Measurements from ENCODE around the gene SAP30BP.

Gene SAP30BP

DNA sequence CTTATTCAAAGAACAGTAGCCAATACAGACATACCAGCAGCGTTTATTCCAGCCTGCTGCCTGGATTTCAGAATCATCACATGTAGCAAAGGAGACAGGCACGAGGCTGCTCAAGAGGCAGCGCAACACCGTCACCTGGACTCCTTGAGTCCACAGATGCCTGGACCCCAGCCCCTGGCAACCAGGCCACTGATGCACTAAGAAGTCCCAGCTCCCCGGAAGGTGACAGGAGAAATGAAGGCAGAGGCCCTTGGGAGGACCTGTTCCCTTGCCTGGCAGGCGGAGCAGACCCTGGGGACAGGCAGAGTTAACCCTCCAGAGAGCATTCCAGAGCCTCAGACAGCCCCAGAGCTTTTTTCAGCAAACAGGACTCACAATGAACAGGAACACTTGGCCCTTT lies 17.5 kb upstream of the SAP30BP start:
- DNase-seq (ENCODE audit: low read depth): no peak

DNA sequence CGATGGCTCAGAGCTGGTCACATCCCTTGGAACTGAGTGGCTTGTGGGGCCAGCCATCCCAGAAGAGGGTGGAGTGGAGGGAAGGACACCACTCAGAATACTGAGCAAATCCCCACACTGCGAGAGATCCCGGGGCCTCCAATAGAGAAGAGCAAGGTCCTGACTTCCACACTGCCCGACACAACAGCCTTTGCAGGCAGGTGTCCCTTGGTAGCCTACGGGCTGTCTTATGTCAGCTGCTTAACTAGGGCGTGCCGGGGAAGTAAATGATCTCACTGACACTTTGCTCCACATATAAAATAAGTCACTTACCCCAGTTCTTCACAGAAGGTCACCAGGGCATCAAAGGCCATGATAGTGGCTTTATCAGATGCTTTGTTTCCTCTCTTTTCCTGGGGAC lies 16.3 kb upstream of the SAP30BP start:
- no peak for DNase-seq (ENCODE audit: low read depth)

DNA sequence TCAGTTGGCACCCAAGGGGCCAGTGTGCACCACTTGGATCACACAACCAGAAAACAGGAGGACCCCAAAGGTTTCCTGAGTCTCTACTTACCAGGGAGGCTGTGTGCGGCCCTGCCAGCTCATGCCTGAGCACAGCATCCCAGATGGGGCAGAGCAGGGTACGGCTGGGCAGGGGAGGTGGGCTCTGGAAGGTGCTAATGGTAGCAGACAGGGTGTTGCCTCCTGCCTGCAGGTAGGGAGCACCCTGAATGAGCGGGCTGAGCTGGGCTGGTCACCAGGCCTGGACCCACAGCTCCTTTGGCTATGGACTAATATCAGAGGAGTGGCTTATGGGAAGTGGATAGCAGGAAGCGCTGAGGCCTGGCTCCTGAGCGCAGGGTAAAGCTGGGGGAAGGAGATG lies 14.8 kb upstream of the SAP30BP start:
- no peak for DNase-seq (ENCODE audit: low read depth)

DNA sequence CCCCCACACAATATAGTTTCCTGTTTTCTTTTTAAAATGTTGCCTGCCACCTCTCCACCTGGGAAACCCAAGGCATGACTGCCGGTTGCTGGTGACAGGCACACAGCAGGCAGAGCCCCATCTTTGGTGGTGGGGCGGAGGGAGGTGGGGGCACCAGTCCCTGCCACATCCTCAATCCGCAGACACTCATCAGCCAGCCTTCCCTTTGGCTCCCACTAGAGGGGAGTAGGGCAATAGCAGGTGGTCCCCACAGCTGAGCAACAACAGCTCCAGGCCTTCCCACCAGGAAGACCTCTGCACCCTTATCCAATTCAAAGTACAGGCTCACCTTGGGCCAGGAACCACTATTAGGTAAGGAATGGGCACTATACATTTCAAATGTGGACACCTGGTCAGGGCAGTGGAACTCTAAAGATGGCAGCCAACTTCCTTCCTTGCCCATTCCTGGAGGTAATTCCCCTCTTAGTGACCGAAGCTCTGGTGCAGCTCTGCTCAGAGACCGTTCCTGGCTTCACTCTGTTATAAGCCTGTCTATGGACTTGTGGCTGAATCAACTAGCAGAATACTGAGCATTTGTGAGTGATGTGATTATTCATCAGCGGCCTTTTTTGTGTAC lies 14.1 kb upstream of the SAP30BP start:
- DNase-seq (ENCODE audit: low read depth): no peak

DNA sequence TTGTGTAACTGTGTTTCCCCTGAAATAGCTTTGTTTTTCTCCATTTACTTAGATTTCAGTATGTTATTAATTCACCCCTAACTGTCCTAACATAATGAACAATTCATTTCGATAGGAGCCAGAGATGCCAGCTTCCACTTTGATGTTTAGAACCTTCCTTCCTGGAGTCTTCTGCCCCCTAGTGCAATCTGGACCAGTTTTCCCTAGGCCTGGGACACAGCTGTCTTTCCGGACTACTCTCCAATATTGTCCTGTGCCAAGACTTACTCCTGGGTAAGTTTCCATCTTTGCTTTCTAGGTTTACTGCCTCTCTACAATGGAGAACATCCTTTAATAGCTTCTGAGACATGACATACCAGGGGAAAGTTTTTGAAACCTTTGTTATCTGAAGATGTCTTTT lies 13.0 kb upstream of the SAP30BP start:
- no peak for DNase-seq (ENCODE audit: low read depth)

DNA sequence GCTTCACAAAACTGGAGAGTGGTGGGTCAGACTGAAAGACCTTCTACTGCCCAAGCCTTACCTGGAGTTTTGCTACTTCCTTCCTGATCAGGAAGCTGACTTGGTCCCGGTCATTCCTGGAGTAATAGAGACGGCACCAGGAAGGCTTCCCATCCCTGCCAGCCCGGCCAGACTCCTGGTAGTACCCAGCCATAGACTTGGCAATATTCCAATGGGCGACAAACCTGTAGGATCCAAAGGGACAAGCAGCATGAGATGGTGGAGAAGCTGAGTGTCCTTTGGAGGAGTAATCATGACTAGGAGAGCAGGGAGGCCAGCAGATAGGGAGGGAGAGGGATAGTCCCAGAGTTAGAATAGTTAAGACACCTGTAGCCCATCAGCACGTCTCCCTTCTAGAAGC lies 8.9 kb upstream of the SAP30BP start:
- DNase-seq (ENCODE audit: low read depth): no peak

DNA sequence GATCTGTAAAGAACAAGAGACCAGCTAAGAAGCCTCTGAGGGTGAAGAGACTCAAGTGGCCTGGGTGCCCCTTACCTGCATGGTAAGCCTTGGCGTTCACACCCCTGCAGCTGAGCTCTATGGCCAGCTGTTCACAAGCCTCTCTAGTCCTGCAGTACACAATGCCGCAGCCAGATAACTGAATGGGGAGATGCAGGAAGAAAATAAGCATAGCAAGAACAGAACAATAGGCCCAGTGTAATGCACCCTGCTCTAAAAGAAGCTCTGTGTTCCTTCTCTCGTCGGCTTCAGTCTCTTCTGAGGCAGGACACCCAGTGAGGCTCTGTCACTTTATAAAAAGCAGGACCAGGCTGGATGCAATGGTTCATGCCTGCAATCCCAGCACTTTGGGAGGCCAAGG lies 5.6 kb upstream of the SAP30BP start:
- no peak for DNase-seq (ENCODE audit: low read depth)

DNA sequence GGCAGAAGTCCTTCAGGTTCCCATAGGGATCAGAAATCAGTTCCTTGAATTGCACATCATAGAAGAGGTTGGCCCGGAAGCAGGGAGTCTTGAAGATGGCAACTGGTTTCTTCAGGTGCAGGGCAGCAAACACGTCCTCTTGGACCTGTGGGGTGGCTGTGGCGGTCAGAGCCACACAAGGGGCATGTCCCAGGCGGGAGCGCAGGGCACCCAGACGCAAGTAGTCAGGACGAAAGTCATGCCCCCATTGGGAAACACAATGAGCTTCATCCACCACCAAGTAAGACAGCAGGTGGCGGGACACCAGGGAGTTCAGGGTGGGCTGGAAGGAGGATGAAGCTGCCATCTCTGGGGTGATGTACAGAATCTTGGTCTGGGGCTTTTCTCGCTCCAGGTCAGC lies 4.6 kb upstream of the SAP30BP start:
- no peak for DNase-seq (ENCODE audit: low read depth)

DNA sequence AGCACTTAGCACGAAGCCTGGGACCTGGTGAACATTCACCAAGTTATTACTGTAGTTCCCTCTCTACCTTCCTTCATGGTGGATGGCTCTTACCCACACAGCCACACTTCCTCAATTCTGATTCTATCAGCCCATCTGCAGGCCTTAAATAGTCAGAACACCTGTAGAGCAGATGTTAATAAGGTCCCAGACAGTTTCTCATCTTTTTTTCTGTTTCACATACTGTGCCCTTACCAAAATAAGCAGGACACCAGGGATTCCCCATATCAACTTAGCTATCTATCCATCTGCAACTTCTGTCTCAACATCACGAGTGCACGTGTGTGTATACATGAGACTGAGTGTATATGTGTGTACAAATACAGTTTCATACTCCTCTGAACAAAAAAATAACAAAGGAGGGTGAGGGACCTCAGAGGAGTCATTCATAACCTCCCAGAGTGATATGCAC lies 3.0 kb upstream of the SAP30BP start:
- no peak for DNase-seq (ENCODE audit: low read depth)

DNA sequence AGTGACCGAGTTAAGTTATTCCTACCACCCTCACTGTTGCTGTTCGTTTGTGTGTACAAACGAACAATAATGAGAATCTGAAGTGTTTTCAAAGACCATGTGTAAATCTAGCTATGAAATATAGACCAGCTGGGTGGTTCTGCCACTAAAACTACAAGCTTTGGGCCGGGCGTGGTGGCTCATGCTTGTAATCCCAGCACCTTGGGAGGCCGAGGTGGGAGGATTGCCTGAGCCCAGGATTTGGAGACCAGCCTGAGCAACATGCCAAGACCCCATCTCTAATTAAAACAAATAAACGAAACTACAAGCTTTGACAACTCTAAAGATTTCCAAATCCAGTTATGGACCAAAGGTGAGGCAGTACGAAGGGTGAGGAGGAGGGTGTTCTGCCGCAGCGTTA lies 1.2 kb upstream of the SAP30BP start:
- no peak for DNase-seq (ENCODE audit: low read depth)

DNA sequence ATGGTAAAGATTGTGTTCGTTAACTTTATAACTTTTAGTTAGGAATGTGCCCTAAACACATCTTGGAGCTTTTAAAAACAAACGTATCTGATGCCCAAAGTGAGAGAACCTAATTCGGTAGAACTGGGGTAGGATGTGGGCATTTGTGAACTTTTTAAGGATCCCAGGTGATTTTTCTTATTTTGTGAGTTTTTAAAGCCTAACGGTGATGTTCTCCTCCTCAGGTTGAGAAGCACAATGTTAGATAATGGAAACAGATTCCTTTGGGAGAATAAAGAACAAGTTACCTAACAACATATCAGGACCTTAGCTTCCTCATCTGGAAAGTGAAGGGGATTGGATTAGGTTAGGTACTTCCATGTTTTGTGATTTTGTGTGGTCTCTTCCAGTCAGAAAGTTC lies 687 bp downstream of the SAP30BP start:
- DNase-seq (ENCODE audit: low read depth): no peak

DNA sequence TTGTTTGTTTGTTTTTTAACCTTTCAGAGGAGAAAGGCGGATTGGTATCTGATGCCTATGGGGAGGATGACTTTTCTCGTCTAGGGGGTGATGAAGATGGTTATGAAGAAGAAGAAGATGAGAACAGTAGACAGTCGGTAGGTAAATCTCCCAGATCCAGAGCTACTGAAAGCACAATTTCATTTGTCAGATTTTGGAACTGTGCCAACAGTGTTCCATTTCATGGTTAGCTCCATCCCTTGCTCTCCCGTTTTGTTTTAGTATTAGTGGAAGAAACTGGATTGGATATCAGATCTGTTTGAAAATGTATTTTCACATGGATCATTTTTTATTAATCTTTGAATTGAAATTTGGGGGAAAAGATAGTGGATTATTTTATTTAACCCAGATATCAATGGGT lies 1.4 kb downstream of the SAP30BP start:
- DNase-seq (ENCODE audit: low read depth): no peak

DNA sequence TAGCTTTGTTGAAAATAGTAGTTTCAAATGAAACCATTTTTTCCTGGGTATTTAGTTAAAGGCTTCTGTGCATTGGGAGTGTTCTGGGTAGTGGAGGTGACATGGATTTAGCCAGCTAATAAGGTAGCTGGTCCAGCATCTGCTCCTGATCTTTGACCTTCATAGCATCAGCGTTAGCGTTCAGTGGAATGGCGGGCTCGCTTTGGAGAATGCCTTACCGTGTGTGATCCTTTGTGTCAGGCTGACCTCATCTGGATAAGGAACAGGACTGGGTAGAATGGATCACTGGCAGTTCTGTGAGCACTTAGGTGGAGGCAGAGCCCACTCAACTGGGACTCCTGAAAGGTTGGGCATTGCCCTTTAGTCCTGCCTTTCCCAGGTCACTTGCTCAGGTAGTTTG lies 3.7 kb downstream of the SAP30BP start:
- DNase-seq (ENCODE audit: low read depth): no peak

DNA sequence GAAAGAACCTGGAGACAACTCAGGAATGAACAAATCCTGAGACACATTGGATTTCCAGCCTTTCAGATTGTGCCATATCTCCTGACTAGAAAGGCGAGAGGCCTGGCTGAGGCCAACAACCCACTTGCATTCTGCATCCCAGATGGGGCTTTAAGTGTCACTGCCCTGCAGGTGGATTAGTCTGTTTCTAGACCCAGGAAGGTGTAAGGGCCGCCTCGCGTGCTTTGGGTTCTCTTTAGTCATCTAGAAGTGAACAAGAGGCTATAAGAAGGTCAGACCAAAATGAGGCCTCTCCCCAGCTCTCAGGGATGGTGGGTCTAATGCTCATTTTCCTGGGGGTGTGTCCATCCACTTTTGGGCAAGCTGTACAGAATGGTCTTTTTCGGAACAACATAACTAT lies 4.9 kb downstream of the SAP30BP start:
- no peak for DNase-seq (ENCODE audit: low read depth)

DNA sequence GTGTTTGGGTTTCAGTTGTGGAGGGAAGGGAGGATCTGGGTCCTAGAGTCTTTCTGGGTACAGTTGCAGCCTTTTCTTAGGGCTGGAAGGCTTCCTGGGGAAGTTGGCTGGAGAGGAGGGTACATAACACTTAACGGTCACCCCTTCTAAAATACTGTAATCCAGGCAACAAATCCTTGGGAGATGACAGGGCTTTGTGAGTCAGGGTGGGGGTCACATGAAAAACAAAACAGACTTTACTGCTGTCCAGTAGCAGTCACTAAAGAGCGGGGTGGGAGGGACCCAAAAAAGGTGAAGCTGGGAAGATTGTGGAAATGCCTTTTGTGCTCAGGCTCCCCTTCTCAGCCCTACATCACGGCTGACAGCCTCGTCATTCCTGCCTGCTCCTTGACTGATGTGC lies 6.3 kb downstream of the SAP30BP start:
- no peak for DNase-seq (ENCODE audit: low read depth)

DNA sequence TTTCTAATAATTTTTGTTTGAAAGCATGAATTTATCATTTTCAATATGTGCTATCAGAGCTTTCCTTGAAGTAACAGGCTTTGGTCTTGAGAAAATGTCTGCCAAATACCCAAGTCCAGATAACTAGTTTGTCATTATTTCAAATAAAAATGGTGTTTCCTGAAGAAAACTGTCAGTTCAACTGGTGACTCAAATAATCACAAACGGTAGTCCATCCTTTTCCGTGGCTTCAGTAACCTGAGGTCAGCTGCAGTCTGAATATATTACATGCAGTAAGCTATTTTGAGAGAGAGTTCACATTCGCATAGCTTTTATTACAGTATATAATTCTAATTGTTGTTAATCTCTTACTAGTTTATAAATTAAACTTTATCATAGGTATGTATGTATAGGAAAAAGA lies 9.3 kb downstream of the SAP30BP start:
- no peak for DNase-seq (ENCODE audit: low read depth)

DNA sequence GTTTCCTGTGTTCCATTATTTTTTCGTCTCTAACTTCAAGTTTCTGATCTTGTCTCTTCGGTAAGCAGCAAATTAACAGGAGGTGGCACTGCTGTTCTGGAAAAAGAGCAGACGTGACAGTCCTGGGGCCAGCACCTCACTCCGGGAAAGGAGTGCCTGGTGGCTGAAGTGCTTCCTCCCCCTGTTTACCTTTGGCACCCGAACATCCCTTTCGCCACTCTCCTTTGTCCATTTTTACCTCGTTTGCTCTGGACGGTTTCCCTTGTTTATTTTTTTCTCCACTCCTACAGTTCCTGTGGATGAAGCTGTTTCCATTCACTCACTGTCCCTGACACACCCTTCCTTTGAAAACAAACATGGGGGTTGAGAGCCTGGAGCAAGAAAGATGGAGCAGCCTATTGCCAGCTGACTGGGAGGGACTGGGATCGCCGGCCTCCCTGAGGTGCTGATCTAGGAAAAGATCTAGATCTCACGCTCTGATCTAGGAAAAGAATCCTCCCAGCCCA lies 12.6 kb downstream of the SAP30BP start:
- DNase-seq (ENCODE audit: low read depth): no peak

DNA sequence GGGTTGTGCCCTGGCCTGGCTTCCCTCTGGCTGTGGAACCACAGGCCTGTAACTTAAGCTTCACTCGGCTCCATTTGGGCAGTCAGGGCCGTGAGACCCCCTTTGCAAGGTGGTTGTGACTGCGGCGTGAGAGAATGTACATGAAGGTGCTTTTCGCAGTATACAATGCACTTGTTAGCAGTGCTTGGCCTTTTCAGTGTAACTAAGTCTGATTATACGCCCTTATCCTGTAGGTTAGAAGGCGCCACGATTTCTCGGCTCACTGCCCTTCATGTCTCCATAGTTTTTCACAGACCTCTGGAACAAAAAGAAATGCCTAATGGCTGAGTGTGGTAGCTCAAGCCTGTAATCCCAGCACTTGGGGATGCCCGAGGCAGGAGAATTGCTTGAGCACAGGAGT lies 13.3 kb downstream of the SAP30BP start:
- no peak for DNase-seq (ENCODE audit: low read depth)

DNA sequence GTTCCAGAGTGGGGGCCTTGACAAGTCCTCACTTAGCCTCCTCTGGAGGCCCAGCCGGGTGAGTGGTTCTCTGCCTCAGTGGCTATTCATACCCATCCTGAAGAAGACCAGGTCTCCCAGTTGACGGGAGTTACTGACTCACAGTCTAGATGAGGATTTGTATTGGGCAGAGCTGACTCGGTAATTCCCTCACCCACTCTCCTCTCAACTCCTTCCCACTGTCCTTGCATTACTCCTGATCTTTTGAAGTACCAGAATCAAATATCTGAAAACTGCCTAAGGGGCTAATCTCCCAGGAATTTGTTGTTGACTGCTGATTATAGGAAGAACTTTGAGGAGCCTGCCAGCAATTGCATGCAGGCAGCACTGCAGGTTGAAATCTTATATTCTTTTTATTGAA lies 14.2 kb downstream of the SAP30BP start:
- DNase-seq (ENCODE audit: low read depth): no peak

DNA sequence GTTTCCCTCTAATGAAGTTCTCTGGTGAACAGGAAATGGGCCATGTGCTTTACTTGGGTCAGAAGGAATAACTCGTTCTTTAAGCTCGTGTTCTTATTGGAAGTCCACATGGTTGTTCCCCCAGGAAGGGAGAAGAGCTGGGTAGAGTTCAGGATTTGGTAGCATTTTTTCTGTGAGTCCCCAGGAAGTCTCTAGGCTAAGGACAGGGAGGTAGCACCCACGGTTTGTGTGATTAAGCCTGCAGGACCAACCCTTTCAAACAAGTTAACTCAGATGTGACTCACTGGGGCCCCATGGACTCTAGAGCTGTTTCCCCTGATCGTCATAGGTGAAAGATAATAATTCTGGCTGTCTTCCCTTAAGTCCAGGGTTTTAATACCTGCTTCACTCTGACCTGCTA lies 16.4 kb downstream of the SAP30BP start:
- DNase-seq (ENCODE audit: low read depth): no peak

DNA sequence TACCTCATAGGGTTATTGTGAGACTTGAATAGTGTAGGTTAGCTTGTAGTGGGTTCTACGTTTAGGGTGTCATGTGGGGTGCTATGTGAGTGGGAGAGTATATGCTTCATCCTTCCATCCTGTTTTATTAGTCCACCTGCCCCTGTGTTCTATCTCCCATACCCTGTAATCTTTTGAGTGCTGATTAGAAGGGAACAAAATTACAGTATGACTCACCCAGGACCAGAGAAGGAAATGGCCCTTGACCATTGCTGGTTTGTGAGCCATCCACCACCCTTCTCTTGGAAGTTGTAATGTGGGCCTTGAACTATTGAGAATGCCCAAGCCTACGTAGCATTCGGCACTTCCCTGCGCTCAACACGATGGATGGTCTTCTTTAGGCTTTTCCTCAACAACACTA lies 17.1 kb downstream of the SAP30BP start:
- DNase-seq (ENCODE audit: low read depth): no peak

DNA sequence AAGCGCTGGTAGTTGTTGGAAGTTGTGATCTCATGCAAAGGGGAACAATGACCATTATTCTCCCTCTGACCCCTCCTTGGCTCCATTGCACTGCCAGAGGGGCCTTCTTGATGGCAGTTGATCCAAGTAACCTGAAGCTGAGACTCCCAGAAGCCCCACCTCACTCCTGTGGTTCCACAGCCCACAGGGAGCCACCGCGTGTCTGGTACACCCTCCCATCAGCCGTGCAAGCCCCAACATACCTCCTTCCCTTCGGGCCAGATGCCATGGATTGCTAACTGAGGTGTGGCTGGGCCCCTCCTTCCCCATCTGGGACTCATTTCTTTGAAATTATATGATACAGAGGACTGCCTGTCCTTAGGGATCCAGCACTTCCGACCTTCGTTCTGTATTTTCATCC lies 17.8 kb downstream of the SAP30BP start:
- DNase-seq (ENCODE audit: low read depth): no peak

DNA sequence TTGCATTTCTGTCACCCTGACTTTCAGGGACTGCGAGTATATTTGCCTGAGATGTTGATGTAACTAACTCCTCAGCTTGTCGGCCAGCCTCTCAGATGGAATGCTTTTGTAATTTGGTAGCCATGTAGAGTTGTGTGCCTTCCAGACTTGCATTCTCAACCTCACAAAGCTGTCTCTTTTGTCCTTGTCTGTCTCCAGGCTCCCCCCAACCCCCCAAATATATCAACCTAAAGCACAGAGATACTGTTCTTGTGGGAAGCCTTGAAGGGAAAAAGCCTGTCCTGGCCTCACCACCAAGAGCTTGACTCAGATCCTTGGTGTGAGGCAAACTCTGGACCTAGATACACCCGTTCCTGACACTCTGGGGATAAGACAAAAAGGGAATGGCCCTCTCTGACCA lies 18.4 kb downstream of the SAP30BP start:
- DNase-seq (ENCODE audit: low read depth): no peak

DNA sequence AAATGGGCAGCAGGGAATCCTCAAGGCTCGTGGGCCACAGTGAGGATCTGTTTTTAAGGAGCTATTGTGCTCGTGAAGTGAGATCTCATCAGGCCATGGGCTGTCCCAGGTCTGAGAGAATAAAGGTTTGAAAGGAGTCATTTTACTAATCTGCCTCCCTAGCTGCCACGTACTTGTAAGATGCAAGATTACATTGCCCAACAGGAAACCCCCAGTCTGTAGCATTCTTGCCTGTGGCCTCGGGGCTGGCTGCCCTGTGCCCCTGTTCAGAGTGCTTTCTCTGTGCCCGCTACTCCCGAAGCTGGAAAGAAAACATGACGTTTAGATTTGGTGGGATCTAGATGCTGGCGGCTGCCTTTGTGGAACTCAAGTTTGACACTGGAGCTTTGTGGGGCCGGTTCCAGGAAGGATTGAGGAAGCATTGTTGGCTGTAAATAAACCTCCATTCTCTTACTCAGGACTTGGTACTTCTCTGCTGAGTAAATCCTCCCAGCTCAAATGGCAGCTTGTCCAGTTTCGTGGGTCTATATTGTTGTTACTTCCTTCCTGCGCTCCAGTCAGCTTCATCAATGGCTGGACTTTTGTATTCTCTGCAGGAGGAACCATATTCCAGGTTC lies 21.2 kb downstream of the SAP30BP start:
- DNase-seq (ENCODE audit: low read depth): no peak
